CD4-positive, alpha-beta T cell treated with Interferon alpha-2 for 1 hour (primary cell): Measurements from ENCODE around the gene HTR6.
A peak's percentile ranks its signal among the peaks of the same experiment; 100 is the strongest.

ENCODE experiments used
- DNase-seq, 2 donors: peaks; one replicate each; pipeline ENCODE4 v3.0.0-alpha.2; 2020 to 2022

HTR6 gene

GRCh38 chr1:19657511-19657910 lies 7.2 kb upstream of the HTR6 start:
- DNase-seq: no peak

- DNase-seq: no peak
Measured at GRCh38 chr1:19658186-19658585, 6.5 kb upstream of the HTR6 start.

GRCh38 chr1:19661721-19662228 lies 2.9 kb upstream of the HTR6 start:
- DNase-seq: peak; percentile 22 to 74

GRCh38 chr1:19662313-19662712 lies 2.4 kb upstream of the HTR6 start:
- no peak for DNase-seq

- no peak for DNase-seq
Measured at GRCh38 chr1:19665186-19665495, 466 bp downstream of the HTR6 start.

GRCh38 chr1:19665496-19666465 lies 1.1 kb downstream of the HTR6 start:
- no peak for DNase-seq

GRCh38 chr1:19668888-19669287 lies 4.2 kb downstream of the HTR6 start:
- no peak for DNase-seq

GRCh38 chr1:19670787-19671186 lies 6.1 kb downstream of the HTR6 start:
- no peak for DNase-seq

- DNase-seq: no peak
Measured at GRCh38 chr1:19672237-19672636, 7.6 kb downstream of the HTR6 start.

GRCh38 chr1:19675797-19676196 lies 11.1 kb downstream of the HTR6 start:
- DNase-seq: no peak

GRCh38 chr1:19676438-19676922 lies 11.8 kb downstream of the HTR6 start:
- DNase-seq: no peak

- DNase-seq: no peak
Measured at GRCh38 chr1:19678493-19678892, 13.8 kb downstream of the HTR6 start.

- no peak for DNase-seq
Measured at GRCh38 chr1:19678931-19679453, 14.3 kb downstream of the HTR6 start.

GRCh38 chr1:19679691-19680090 lies 15.0 kb downstream of the HTR6 start:
- no peak for DNase-seq

GRCh38 chr1:19680644-19681043 lies 16.0 kb downstream of the HTR6 start:
- no peak for DNase-seq

- DNase-seq: no peak
Measured at GRCh38 chr1:19682257-19682656, 17.6 kb downstream of the HTR6 start.

- DNase-seq: no peak
Measured at GRCh38 chr1:19682901-19683300, 18.2 kb downstream of the HTR6 start.

GRCh38 chr1:19683351-19683750 lies 18.7 kb downstream of the HTR6 start:
- no peak for DNase-seq

- no peak for DNase-seq
Measured at GRCh38 chr1:19684677-19685076, 20.0 kb downstream of the HTR6 start.

- DNase-seq: no peak
Measured at GRCh38 chr1:19685994-19686393, 21.3 kb downstream of the HTR6 start.

GRCh38 chr1:19687414-19687813 lies 22.7 kb downstream of the HTR6 start:
- DNase-seq: no peak

GRCh38 chr1:19688041-19688842 lies 23.6 kb downstream of the HTR6 start:
- peak; percentile 28 to 65 for DNase-seq

GRCh38 chr1:19689085-19689757 lies 24.5 kb downstream of the HTR6 start:
- DNase-seq: no peak
